HEK293 (cell line): ENCODE data around the gene FAM169A.

Source experiments
- OVOL3 ChIP-seq: fragments of 450-650 bp; formaldehyde crosslinking; IDR thresholded peaks from 2 replicates; pipeline ENCODE4 v1.5.1; 2016; ENCODE audit warnings: missing biosample characterization, missing genetic modification characterization
- YY1 ChIP-seq: fragments of 450-650 bp; formaldehyde crosslinking; IDR thresholded peaks from 2 replicates; pipeline ENCODE4 v1.5.1; 2018; ENCODE audit warnings: missing biosample characterization, missing genetic modification characterization
- ZBTB20 ChIP-seq: fragments of 450-650 bp; formaldehyde crosslinking; IDR thresholded peaks from 2 replicates; pipeline ENCODE4 v1.5.1; 2016; ENCODE audit warnings: missing biosample characterization, missing genetic modification characterization
- ZNF221 ChIP-seq: fragments of 450-650 bp; formaldehyde crosslinking; IDR thresholded peaks from 2 replicates; pipeline ENCODE4 v1.5.1; 2017; ENCODE audit warnings: missing biosample characterization, missing genetic modification characterization, borderline replicate concordance
- ZNF24 ChIP-seq: fragments of 450-650 bp; formaldehyde crosslinking; IDR thresholded peaks from 2 replicates; pipeline ENCODE4 v1.5.1; 2016; ENCODE audit warnings: missing biosample characterization, missing genetic modification characterization
- ZNF274 ChIP-seq, 2 experiments: fragments of 200-500 bp in 1 of 2; fragments of 450-650 bp in 1 of 2; sonication (Bioruptor generic) in 1 of 2; formaldehyde crosslinking in 1 of 2; IDR thresholded peaks; 2 replicates each; pipeline versions ENCODE4 v1.5.1 to v1.6.1; 2014 to 2016; ENCODE audit warnings: borderline replicate concordance in 1 of 2, inconsistent platforms in 1 of 2, low read length in 1 of 2, missing biosample characterization in 1 of 2, missing genetic modification characterization in 1 of 2
- ZNF416 ChIP-seq: fragments of 450-650 bp; formaldehyde crosslinking; IDR thresholded peaks from 2 replicates; pipeline ENCODE4 v1.5.1; 2016; ENCODE audit warnings: missing biosample characterization, missing genetic modification characterization
- ZNF423 ChIP-seq: fragments of 450-650 bp; formaldehyde crosslinking; IDR thresholded peaks from 2 replicates; pipeline ENCODE4 v1.5.1; 2016; ENCODE audit warnings: missing biosample characterization, missing genetic modification characterization
- ZNF843 ChIP-seq: fragments of 450-650 bp; formaldehyde crosslinking; IDR thresholded peaks from 2 replicates; pipeline ENCODE4 v1.5.1; 2016; ENCODE audit warnings: missing biosample characterization, missing genetic modification characterization
- TF ChIP-seq, protein P1 (sequence below): fragments of 450-650 bp; formaldehyde crosslinking; IDR thresholded peaks from 2 replicates; pipeline ENCODE4 v1.5.1; 2016; ENCODE audit warnings: missing biosample characterization, missing genetic modification characterization
- TF ChIP-seq, protein P2 (sequence below): fragments of 450-650 bp; formaldehyde crosslinking; IDR thresholded peaks from 2 replicates; pipeline ENCODE4 v1.5.0; 2017; ENCODE audit warnings: missing biosample characterization, missing genetic modification characterization, borderline replicate concordance
- TF ChIP-seq, protein P3 (sequence below): fragments of 450-650 bp; formaldehyde crosslinking; IDR thresholded peaks from 2 replicates; pipeline ENCODE4 v1.5.1; 2016; ENCODE audit warnings: missing biosample characterization, missing genetic modification characterization
- TF ChIP-seq, protein P4 (sequence below): fragments of 450-650 bp; IDR thresholded peaks from 2 replicates; pipeline ENCODE4 v1.5.1; 2018; ENCODE audit warnings: missing biosample characterization, missing genetic modification characterization
- TF ChIP-seq, protein P5 (sequence below): fragments of 450-650 bp; formaldehyde crosslinking; IDR thresholded peaks from 2 replicates; pipeline ENCODE4; 2016; ENCODE audit warnings: missing biosample characterization, missing genetic modification characterization

DNA sequence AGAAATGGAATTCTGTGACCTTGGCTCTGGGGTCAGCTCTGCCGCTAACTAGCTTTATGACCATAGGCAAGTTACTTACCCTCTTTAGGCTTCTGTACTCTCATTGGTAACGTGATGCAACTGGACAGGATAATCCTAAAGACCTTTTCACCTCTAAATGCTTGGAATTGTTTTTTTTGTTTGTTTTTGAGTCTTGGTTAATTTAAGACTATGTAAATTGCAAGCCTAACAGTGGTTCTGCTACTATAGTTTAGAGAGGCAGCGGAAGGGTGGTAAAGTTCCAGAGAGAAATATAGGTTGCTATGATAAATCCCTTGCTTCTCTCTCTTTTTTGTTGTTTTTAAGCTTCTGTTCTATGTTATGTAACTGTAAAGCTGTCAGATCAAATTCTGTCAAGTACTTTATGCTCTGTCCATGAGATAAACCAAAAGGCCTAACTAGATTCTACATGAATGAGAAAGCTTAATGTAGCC, 17.6 kb downstream of the FAM169A start:
- TF ChIP-seq ZNF843 (tag by site-specific recombination) = no peak
- TF ChIP-seq, protein P1, sequence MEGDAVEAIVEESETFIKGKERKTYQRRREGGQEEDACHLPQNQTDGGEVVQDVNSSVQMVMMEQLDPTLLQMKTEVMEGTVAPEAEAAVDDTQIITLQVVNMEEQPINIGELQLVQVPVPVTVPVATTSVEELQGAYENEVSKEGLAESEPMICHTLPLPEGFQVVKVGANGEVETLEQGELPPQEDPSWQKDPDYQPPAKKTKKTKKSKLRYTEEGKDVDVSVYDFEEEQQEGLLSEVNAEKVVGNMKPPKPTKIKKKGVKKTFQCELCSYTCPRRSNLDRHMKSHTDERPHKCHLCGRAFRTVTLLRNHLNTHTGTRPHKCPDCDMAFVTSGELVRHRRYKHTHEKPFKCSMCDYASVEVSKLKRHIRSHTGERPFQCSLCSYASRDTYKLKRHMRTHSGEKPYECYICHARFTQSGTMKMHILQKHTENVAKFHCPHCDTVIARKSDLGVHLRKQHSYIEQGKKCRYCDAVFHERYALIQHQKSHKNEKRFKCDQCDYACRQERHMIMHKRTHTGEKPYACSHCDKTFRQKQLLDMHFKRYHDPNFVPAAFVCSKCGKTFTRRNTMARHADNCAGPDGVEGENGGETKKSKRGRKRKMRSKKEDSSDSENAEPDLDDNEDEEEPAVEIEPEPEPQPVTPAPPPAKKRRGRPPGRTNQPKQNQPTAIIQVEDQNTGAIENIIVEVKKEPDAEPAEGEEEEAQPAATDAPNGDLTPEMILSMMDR = no peak
- TF ChIP-seq, protein P2, sequence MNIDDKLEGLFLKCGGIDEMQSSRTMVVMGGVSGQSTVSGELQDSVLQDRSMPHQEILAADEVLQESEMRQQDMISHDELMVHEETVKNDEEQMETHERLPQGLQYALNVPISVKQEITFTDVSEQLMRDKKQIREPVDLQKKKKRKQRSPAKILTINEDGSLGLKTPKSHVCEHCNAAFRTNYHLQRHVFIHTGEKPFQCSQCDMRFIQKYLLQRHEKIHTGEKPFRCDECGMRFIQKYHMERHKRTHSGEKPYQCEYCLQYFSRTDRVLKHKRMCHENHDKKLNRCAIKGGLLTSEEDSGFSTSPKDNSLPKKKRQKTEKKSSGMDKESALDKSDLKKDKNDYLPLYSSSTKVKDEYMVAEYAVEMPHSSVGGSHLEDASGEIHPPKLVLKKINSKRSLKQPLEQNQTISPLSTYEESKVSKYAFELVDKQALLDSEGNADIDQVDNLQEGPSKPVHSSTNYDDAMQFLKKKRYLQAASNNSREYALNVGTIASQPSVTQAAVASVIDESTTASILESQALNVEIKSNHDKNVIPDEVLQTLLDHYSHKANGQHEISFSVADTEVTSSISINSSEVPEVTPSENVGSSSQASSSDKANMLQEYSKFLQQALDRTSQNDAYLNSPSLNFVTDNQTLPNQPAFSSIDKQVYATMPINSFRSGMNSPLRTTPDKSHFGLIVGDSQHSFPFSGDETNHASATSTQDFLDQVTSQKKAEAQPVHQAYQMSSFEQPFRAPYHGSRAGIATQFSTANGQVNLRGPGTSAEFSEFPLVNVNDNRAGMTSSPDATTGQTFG = no peak
- no peak for TF ChIP-seq ZNF221 (tag by site-specific recombination)
- TF ChIP-seq OVOL3 (tag by site-specific recombination) = no peak
- TF ChIP-seq, protein P3, sequence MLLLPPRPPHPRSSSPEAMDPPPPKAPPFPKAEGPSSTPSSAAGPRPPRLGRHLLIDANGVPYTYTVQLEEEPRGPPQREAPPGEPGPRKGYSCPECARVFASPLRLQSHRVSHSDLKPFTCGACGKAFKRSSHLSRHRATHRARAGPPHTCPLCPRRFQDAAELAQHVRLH = no peak
- TF ChIP-seq, protein P4, sequence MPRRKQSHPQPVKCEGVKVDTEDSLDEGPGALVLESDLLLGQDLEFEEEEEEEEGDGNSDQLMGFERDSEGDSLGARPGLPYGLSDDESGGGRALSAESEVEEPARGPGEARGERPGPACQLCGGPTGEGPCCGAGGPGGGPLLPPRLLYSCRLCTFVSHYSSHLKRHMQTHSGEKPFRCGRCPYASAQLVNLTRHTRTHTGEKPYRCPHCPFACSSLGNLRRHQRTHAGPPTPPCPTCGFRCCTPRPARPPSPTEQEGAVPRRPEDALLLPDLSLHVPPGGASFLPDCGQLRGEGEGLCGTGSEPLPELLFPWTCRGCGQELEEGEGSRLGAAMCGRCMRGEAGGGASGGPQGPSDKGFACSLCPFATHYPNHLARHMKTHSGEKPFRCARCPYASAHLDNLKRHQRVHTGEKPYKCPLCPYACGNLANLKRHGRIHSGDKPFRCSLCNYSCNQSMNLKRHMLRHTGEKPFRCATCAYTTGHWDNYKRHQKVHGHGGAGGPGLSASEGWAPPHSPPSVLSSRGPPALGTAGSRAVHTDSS (tag by site-specific recombination) = no peak
- TF ChIP-seq, protein P5, sequence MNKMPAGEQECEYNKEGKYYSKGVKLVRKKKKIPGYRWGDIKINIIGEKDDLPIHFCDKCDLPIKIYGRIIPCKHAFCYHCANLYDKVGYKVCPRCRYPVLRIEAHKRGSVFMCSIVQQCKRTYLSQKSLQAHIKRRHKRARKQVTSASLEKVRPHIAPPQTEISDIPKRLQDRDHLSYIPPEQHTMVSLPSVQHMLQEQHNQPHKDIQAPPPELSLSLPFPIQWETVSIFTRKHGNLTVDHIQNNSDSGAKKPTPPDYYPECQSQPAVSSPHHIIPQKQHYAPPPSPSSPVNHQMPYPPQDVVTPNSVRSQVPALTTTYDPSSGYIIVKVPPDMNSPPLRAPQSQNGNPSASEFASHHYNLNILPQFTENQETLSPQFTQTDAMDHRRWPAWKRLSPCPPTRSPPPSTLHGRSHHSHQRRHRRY = no peak
- no peak for TF ChIP-seq ZNF24 (tag by site-specific recombination)
- no peak for TF ChIP-seq ZNF416 (tag by site-specific recombination)
- no peak for TF ChIP-seq ZNF274 (IDR thresholded peaks at IDR 0.05; ENCODE audit: low read length)
- TF ChIP-seq ZNF274 (tag by site-specific recombination; IDR thresholded peaks at IDR 0.05; ENCODE audit: borderline replicate concordance) = no peak
- TF ChIP-seq ZBTB20 (tag by site-specific recombination) = no peak
- no peak for TF ChIP-seq ZNF423 (tag by site-specific recombination)
- no peak for TF ChIP-seq YY1 (tag by site-specific recombination)
